Activated T-helper 1 cell treated with anti-CD3 and anti-CD28 coated beads, Interleukin-12 subunit alpha, Interleukin-12 subunit beta, Interleukin-2, Interleukin-4 antibody, amounts not matched to agents 30 ng/mL and 10 ng/mL and 1 ng/mL, durations not matched to agents 14 hours and 24 hours and 36 hours (primary cell): ENCODE data around the gene SORBS2. TPM values are rescaled to one million over a fixed set of nuclear protein-coding genes. Genes with fewer than 3 reads are reported as not detected.

ENCODE experiments used
- DNase-seq: peaks from one replicate; pipeline ENCODE4 v3.0.0; 2021; ENCODE audit warnings: low spot score
- H3K27ac Mint-ChIP-seq: one replicate; pipeline ENCODE4 v1.8.0; 2021; ENCODE audit warnings: mild to moderate bottlenecking, mixed read lengths
- H3K27me3 Mint-ChIP-seq: one replicate; pipeline ENCODE4 v1.8.0; 2022; ENCODE audit warnings: mild to moderate bottlenecking, moderate library complexity, mixed read lengths; ENCODE audit not compliant: insufficient read depth
- H3K36me3 Mint-ChIP-seq: one replicate; pipeline ENCODE4 v1.8.0; 2021; ENCODE audit warnings: low read depth, mixed read lengths
- H3K4me1 Mint-ChIP-seq: one replicate; pipeline ENCODE4 v1.8.0; 2021; ENCODE audit warnings: low read depth, mixed read lengths
- H3K4me3 Mint-ChIP-seq: one replicate; pipeline ENCODE4 v1.8.0; 2021; ENCODE audit warnings: mild to moderate bottlenecking, moderate library complexity, mixed read lengths
- H3K9me3 Mint-ChIP-seq: one replicate; pipeline ENCODE4 v1.8.0; 2021; ENCODE audit warnings: mixed read lengths
- intact Hi-C: fragments of 100-400 bp; cut with micrococcal nuclease; formaldehyde crosslinking; loops from one replicate; pipeline ENCODE4 v1.15.1; 2024
- total RNA-seq: library from RNA; stranded (reverse); gene quantifications from 2 replicates; pipeline ENCODE4 v1.2.3, GENCODE V29; 2022

The SORBS2 gene
- total RNA-seq, 1 donor from 2014 or later: not detected

- no peaks in the 10 kb centered on the region for H3K27me3 Mint-ChIP-seq
- H3K4me1 Mint-ChIP-seq: no peaks in the 10 kb centered on the region
- H3K36me3 Mint-ChIP-seq: no peaks in the 10 kb centered on the region
- H3K27ac Mint-ChIP-seq: no peak overlapping the region
- H3K4me3 Mint-ChIP-seq: no peak overlapping the region
- intact Hi-C loops: no loop called here
- DNase-seq: no peak
- no peaks in the 10 kb centered on the region for H3K9me3 Mint-ChIP-seq
Observed at GRCh38 chr4:185671066-185671465, 140.9 kb downstream of the SORBS2 start.

- Mint-ChIP-seq H3K36me3 (no peaks in the 10 kb centered on the region), H3K4me1 (no peaks in the 10 kb centered on the region), H3K4me3 (no peak overlapping the region), H3K27me3 (no peaks in the 10 kb centered on the region), H3K27ac (no peak overlapping the region), H3K9me3 (no peaks in the 10 kb centered on the region)
- no peak for DNase-seq
- intact Hi-C loops: no loop called here
Observed at GRCh38 chr4:185669288-185669687, 142.7 kb downstream of the SORBS2 start.

- no peaks in the 10 kb centered on the region for H3K9me3 Mint-ChIP-seq
- H3K4me1 Mint-ChIP-seq: no peaks in the 10 kb centered on the region
- no peak overlapping the region for H3K27ac Mint-ChIP-seq
- H3K4me3 Mint-ChIP-seq: no peak overlapping the region
- H3K36me3 Mint-ChIP-seq: no peaks in the 10 kb centered on the region
- no peaks in the 10 kb centered on the region for H3K27me3 Mint-ChIP-seq
- no peak for DNase-seq
- intact Hi-C loops: no loop called here
Observed at GRCh38 chr4:185666156-185666555, 145.8 kb downstream of the SORBS2 start.

- DNase-seq: no peak
- H3K4me3 Mint-ChIP-seq: no peak overlapping the region
- no peaks in the 10 kb centered on the region for H3K27me3 Mint-ChIP-seq
- intact Hi-C loops: no loop called here
- no peaks in the 10 kb centered on the region for H3K9me3 Mint-ChIP-seq
- no peak overlapping the region for H3K27ac Mint-ChIP-seq
- H3K4me1 Mint-ChIP-seq: no peaks in the 10 kb centered on the region
- no peaks in the 10 kb centered on the region for H3K36me3 Mint-ChIP-seq
Observed at GRCh38 chr4:185665655-185666054, 146.3 kb downstream of the SORBS2 start.

- no peaks in the 10 kb centered on the region for H3K9me3 Mint-ChIP-seq
- H3K4me1 Mint-ChIP-seq: no peaks in the 10 kb centered on the region
- intact Hi-C loops: no loop called here
- no peaks in the 10 kb centered on the region for H3K36me3 Mint-ChIP-seq
- DNase-seq: no peak
- no peak overlapping the region for H3K4me3 Mint-ChIP-seq
- no peaks in the 10 kb centered on the region for H3K27me3 Mint-ChIP-seq
- H3K27ac Mint-ChIP-seq: no peak overlapping the region
Observed at GRCh38 chr4:185664481-185664880, 147.5 kb downstream of the SORBS2 start.

GRCh38 chr4:185662030-185662778 is 149.8 kb downstream of the SORBS2 start:
- H3K9me3 Mint-ChIP-seq: no peaks in the 10 kb centered on the region
- H3K4me3 Mint-ChIP-seq: no peak overlapping the region
- no peak overlapping the region for H3K27ac Mint-ChIP-seq
- no peaks in the 10 kb centered on the region for H3K4me1 Mint-ChIP-seq
- H3K36me3 Mint-ChIP-seq: no peaks in the 10 kb centered on the region
- DNase-seq: no peak
- H3K27me3 Mint-ChIP-seq: no peaks in the 10 kb centered on the region
- intact Hi-C loops: no loop called here

GRCh38 chr4:185660340-185660739 is 151.7 kb downstream of the SORBS2 start:
- no peaks in the 10 kb centered on the region for H3K36me3 Mint-ChIP-seq
- H3K4me1 Mint-ChIP-seq: no peaks in the 10 kb centered on the region
- H3K27me3 Mint-ChIP-seq: no peaks in the 10 kb centered on the region
- no peak overlapping the region for H3K4me3 Mint-ChIP-seq
- no peak for DNase-seq
- intact Hi-C loops: no loop called here
- H3K9me3 Mint-ChIP-seq: no peaks in the 10 kb centered on the region
- H3K27ac Mint-ChIP-seq: no peak overlapping the region

- no peaks in the 10 kb centered on the region for H3K36me3 Mint-ChIP-seq
- H3K4me1 Mint-ChIP-seq: no peaks in the 10 kb centered on the region
Observed at GRCh38 chr4:185657699-185658098, 154.3 kb downstream of the SORBS2 start.

GRCh38 chr4:185657183-185657582 is 154.8 kb downstream of the SORBS2 start:
- H3K4me3 Mint-ChIP-seq: no peak overlapping the region
- no peak for DNase-seq
- no peaks in the 10 kb centered on the region for H3K4me1 Mint-ChIP-seq
- intact Hi-C loops: no loop called here
- no peak overlapping the region for H3K27ac Mint-ChIP-seq
- no peaks in the 10 kb centered on the region for H3K36me3 Mint-ChIP-seq
- H3K9me3 Mint-ChIP-seq: no peaks in the 10 kb centered on the region
- H3K27me3 Mint-ChIP-seq: no peaks in the 10 kb centered on the region

More at GRCh38 chr4:185657699-185658098, 154.3 kb downstream of the SORBS2 start:
- no peak for DNase-seq
- Mint-ChIP-seq H3K4me3 (no peak overlapping the region), H3K27ac (no peak overlapping the region), H3K27me3 (no peaks in the 10 kb centered on the region), H3K9me3 (no peaks in the 10 kb centered on the region)
- intact Hi-C loops: no loop called here

- H3K9me3 Mint-ChIP-seq: no peaks in the 10 kb centered on the region
- no peaks in the 10 kb centered on the region for H3K36me3 Mint-ChIP-seq
- no peak for DNase-seq
- H3K4me3 Mint-ChIP-seq: no peak overlapping the region
- intact Hi-C loops: no loop called here
- no peaks in the 10 kb centered on the region for H3K27me3 Mint-ChIP-seq
- H3K4me1 Mint-ChIP-seq: no peaks in the 10 kb centered on the region
- no peak overlapping the region for H3K27ac Mint-ChIP-seq
Observed at GRCh38 chr4:185656467-185656931, 155.5 kb downstream of the SORBS2 start.

GRCh38 chr4:185654965-185655554 is 156.9 kb downstream of the SORBS2 start:
- no peak overlapping the region for H3K4me3 Mint-ChIP-seq
- no peaks in the 10 kb centered on the region for H3K4me1 Mint-ChIP-seq
- no peaks in the 10 kb centered on the region for H3K27me3 Mint-ChIP-seq
- no peak for DNase-seq
- no peak overlapping the region for H3K27ac Mint-ChIP-seq
- intact Hi-C loops: no loop called here
- H3K9me3 Mint-ChIP-seq: no peaks in the 10 kb centered on the region
- no peaks in the 10 kb centered on the region for H3K36me3 Mint-ChIP-seq

- H3K9me3 Mint-ChIP-seq: no peaks in the 10 kb centered on the region
- no peak for DNase-seq
- no peaks in the 10 kb centered on the region for H3K27me3 Mint-ChIP-seq
- intact Hi-C loops: no loop called here
- no peaks in the 10 kb centered on the region for H3K36me3 Mint-ChIP-seq
- no peak overlapping the region for H3K27ac Mint-ChIP-seq
- no peaks in the 10 kb centered on the region for H3K4me1 Mint-ChIP-seq
- no peak overlapping the region for H3K4me3 Mint-ChIP-seq
Observed at GRCh38 chr4:185654311-185654710, 157.7 kb downstream of the SORBS2 start.

GRCh38 chr4:185651851-185652250 is 160.1 kb downstream of the SORBS2 start:
- Mint-ChIP-seq H3K4me3 (no peak overlapping the region), H3K9me3 (no peaks in the 10 kb centered on the region), H3K27me3 (peaks cover 2% of the 10 kb centered on the region), H3K36me3 (no peaks in the 10 kb centered on the region), H3K4me1 (no peaks in the 10 kb centered on the region), H3K27ac (no peak overlapping the region)
- intact Hi-C loops: no loop called here
- no peak for DNase-seq
